ENCODE measurements around the gene ITSN2. TPM values are rescaled to one million over a fixed set of nuclear protein-coding genes. Genes with fewer than 3 reads are reported as not detected.

Gene ITSN2
- polyA plus RNA-seq, 1 donor from 2014 or later = 10.6 TPM

GRCh38 chr2:24179683-24180082 is 180.7 kb downstream of the ITSN2 start:
- Histone ChIP-seq H3F3A (ENCODE audit: insufficient read depth, low read length, poor library complexity, severe bottlenecking) (no peaks in the 10 kb centered on the region), H3K27ac (ENCODE audit: low read length) (no peak overlapping the region), H3K4me2 (ENCODE audit: low read length) (no peak overlapping the region), H3K36me3 (ENCODE audit: insufficient read depth, low read length) (no peaks in the 10 kb centered on the region), H3K9ac (ENCODE audit: low read length) (no peak overlapping the region), H3K4me3 (ENCODE audit: low read length) (no peak overlapping the region), H3K9me3 (ENCODE audit: low read length) (no peaks in the 10 kb centered on the region), H2AFZ (ENCODE audit: low read depth, low read length) (no peak overlapping the region), H4K20me1 (ENCODE audit: insufficient read depth) (no peaks in the 10 kb centered on the region), H3K27me3 (ENCODE audit: insufficient read depth, low read depth, low read length) (no peaks in the 10 kb centered on the region), H3K79me2 (replicated peaks; ENCODE audit: insufficient read depth, low read length) (no peaks in the 10 kb centered on the region), H3K9me2 (ENCODE audit: insufficient read depth, low read length) (no peaks in the 10 kb centered on the region)
- TF ChIP-seq SMC3 (conservative IDR thresholded peaks at IDR 0.05; ENCODE audit: poor library complexity) (no peak), POLR2AphosphoS5 (IDR thresholded peaks at IDR 0.05) (no peak), CTCF (IDR thresholded peaks at IDR 0.05; ENCODE audit: poor library complexity, severe bottlenecking) (no peak), MXI1 (conservative IDR thresholded peaks at IDR 0.05; ENCODE audit: poor library complexity, severe bottlenecking) (no peak), TAF1 (IDR thresholded peaks at IDR 0.05; ENCODE audit: low read depth) (no peak), EZH2 (IDR thresholded peaks at IDR 0.05; ENCODE audit: borderline replicate concordance, insufficient read depth, low read length, poor library complexity, severe bottlenecking) (no peak), REST (IDR thresholded peaks at IDR 0.05; ENCODE audit: borderline replicate concordance) (no peak), EP300 (conservative IDR thresholded peaks at IDR 0.05; ENCODE audit: poor library complexity, severe bottlenecking) (no peak), RAD21 (conservative IDR thresholded peaks at IDR 0.05) (no peak)

- Histone ChIP-seq H4K20me1 (ENCODE audit: insufficient read depth) (no peaks in the 10 kb centered on the region), H2AFZ (ENCODE audit: low read depth, low read length) (no peak overlapping the region), H3F3A (ENCODE audit: insufficient read depth, low read length, poor library complexity, severe bottlenecking) (no peaks in the 10 kb centered on the region), H3K36me3 (ENCODE audit: insufficient read depth, low read length) (no peaks in the 10 kb centered on the region), H3K4me3 (ENCODE audit: low read length) (no peak overlapping the region), H3K27ac (ENCODE audit: low read length) (no peak overlapping the region), H3K4me2 (ENCODE audit: low read length) (no peak overlapping the region), H3K9ac (ENCODE audit: low read length) (no peak overlapping the region), H3K9me3 (ENCODE audit: low read length) (peaks cover 3% of the 10 kb centered on the region), H3K9me2 (ENCODE audit: insufficient read depth, low read length) (no peaks in the 10 kb centered on the region), H3K27me3 (ENCODE audit: insufficient read depth, low read depth, low read length) (no peaks in the 10 kb centered on the region), H3K79me2 (replicated peaks; ENCODE audit: insufficient read depth, low read length) (no peaks in the 10 kb centered on the region)
- no peak for TF ChIP-seq TAF1 (IDR thresholded peaks at IDR 0.05; ENCODE audit: low read depth)
- no peak for TF ChIP-seq CTCF (IDR thresholded peaks at IDR 0.05; ENCODE audit: poor library complexity, severe bottlenecking)
- TF ChIP-seq EZH2 (IDR thresholded peaks at IDR 0.05; ENCODE audit: borderline replicate concordance, insufficient read depth, low read length, poor library complexity, severe bottlenecking) = no peak
- no peak for TF ChIP-seq RAD21 (conservative IDR thresholded peaks at IDR 0.05)
- no peak for TF ChIP-seq REST (IDR thresholded peaks at IDR 0.05; ENCODE audit: borderline replicate concordance)
- TF ChIP-seq SMC3 (conservative IDR thresholded peaks at IDR 0.05; ENCODE audit: poor library complexity) = no peak
Observed at GRCh38 chr2:24176326-24176725, 184.0 kb downstream of the ITSN2 start.
